Fibroblast of lung (primary cell): Measurements from ENCODE around the gene TBC1D7.

Experiments used
- CTCF ChIP-seq, 2 donors: IDR thresholded peaks in 1 of 2; conservative IDR thresholded peaks in 1 of 2; 1 replicate in 1 of 2; 2 replicates in 1 of 2; pipeline ENCODE4 v1.5.1; 2011 to 2012; ENCODE audit warnings: low read length in 2 of 2, control low read depth in 1 of 2, inconsistent platforms in 1 of 2, low read depth in 1 of 2, mild to moderate bottlenecking in 1 of 2
- EZH2 ChIP-seq: IDR thresholded peaks from 2 replicates; pipeline ENCODE4 v1.5.1; 2012; ENCODE audit warnings: low read length, control low read depth, mild to moderate bottlenecking; ENCODE audit errors: missing control alignments

DNA sequence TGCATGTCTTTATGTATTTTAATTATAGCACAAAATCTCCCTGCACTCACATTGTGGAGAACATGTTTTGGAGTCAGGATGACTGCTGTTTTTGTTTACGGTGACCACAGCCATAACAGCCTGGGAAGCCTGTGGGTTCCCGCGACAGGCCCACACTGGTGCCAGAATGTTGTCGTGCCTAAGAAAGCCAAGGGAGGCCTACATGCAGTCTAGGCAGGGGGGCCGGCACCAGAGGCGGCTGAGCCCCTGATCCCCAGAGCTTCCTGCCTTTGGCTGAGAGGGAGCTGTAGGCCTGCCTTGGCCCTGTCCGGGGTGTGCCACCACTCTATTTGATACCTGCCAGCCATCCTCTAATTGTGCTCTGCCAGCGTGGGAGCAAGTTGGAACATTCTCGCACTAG is 46.7 kb downstream of the TBC1D7 start:
- TF ChIP-seq CTCF (conservative IDR thresholded peaks at IDR 0.05 in 1 of 2, IDR thresholded peaks at IDR 0.05 in 1 of 2; ENCODE audit: low read depth in 1 of 2, low read length in 2 of 2), result no peak
- TF ChIP-seq EZH2, result no peak
